GM12892 (cell line): ENCODE data around the gene RRP1.

Experiments used
- POLR2A ChIP-seq: IDR thresholded peaks from 2 replicates; pipeline ENCODE4 v1.6.1; 2011; ENCODE audit warnings: low read depth, low read length, control low read depth
- POLR2AphosphoS5 ChIP-seq: IDR thresholded peaks from 2 replicates; pipeline ENCODE4 v1.6.1; 2011; ENCODE audit warnings: low read depth, low read length, control low read depth

GRCh38 chr21:43809853-43810504 is 20.6 kb downstream of the RRP1 start:
- TF ChIP-seq POLR2AphosphoS5 (peak; percentile 41; the same call in 1 of the 2 replicates), POLR2A (no peak; the same call in 1 of the 2 replicates)
